ENCODE results near the gene TMED5. TPM values are rescaled to one million over a fixed set of nuclear protein-coding genes. Genes with fewer than 3 reads are reported as not detected.

Gene TMED5
- total RNA-seq, 1 donor from 2014 or later = 92.5 TPM

- intact Hi-C loops (cut with DNase I) = no loop called here
- peaks cover 3% of the 10 kb centered on the region for H3K4me1 ChIP-seq
- no peak overlapping the region for H3K27ac ChIP-seq
- ATAC-seq (no peak), DNase-seq (no peak)
- H3K27me3 ChIP-seq (ENCODE audit: low read depth) = no peaks in the 10 kb centered on the region
- peaks cover 7% of the 10 kb centered on the region for H3K36me3 ChIP-seq
- no peaks in the 10 kb centered on the region for H3K9me3 ChIP-seq
- TF ChIP-seq CTCF (IDR thresholded peaks at IDR 0.05) = no peak
- H3K4me3 ChIP-seq = no peak overlapping the region
Measured at GRCh38 chr1:93106226-93106625, 74.0 kb downstream of the TMED5 start.

GRCh38 chr1:93102142-93102541 lies 78.1 kb downstream of the TMED5 start:
- no peak for TF ChIP-seq CTCF (IDR thresholded peaks at IDR 0.05)
- intact Hi-C loops (cut with DNase I) = no loop called here
- Histone ChIP-seq H3K4me1 (no peaks in the 10 kb centered on the region), H3K36me3 (peaks cover 7% of the 10 kb centered on the region), H3K9me3 (no peaks in the 10 kb centered on the region), H3K27me3 (ENCODE audit: low read depth) (no peaks in the 10 kb centered on the region), H3K27ac (no peak overlapping the region), H3K4me3 (no peak overlapping the region)
- no peak for ATAC-seq
- no peak for DNase-seq

Other genes with a start within 250 kb of the TMED5 start
- gene DIPK1A, start 219.0 kb downstream of the TMED5 start, total RNA-seq = 5.6 TPM
- 20.2 TPM for gene MTF2, start 101.1 kb downstream of the TMED5 start, total RNA-seq
- gene CCDC18, start 311 bp upstream of the TMED5 start, total RNA-seq = 6.7 TPM
- gene DR1, start 165.5 kb upstream of the TMED5 start, total RNA-seq = 52.3 TPM

Measured in lower lobe of right lung (tissue), 2 donors.